OCI-LY1 (cell line): ENCODE data around the gene C6.

Experiments
- EZH2 ChIP-seq: fragments of 200-600 bp; sonication (generic), shearing (Covaris generic); IDR thresholded peaks from 2 replicates; pipeline ENCODE4 v1.8.0; 2017; ENCODE audit warnings: borderline replicate concordance, mixed run types, mild to moderate bottlenecking, antibody characterized with exemption, low read length, moderate library complexity, mixed read lengths
- TF ChIP-seq, protein P1 (sequence below): fragments of 200-600 bp; sonication (generic), shearing (Covaris generic); IDR thresholded peaks from 2 replicates; pipeline ENCODE4 v1.5.1; 2017; ENCODE audit warnings: mild to moderate bottlenecking, antibody characterized with exemption, low read length, moderate library complexity, mixed read lengths

DNA sequence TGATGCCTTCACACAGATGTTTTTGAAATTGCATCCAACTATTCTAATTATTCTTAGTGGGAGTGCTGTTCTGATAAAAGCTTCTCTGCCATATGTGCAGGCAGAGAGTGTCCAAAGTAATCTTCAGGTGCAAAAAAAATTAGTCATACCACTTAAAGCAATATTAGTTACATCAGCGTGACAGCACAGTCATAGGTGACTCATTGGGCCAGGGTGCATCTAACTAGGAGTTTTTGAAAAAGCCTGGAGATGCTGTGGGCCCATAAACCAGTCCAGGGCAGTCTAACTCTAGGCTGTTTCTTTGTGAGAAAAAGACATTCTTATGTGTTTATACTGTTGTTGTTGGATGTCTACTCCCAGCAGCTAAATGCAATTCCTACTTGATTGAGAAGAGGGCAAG lies 33.0 kb upstream of the C6 start:
- TF ChIP-seq, protein P1, sequence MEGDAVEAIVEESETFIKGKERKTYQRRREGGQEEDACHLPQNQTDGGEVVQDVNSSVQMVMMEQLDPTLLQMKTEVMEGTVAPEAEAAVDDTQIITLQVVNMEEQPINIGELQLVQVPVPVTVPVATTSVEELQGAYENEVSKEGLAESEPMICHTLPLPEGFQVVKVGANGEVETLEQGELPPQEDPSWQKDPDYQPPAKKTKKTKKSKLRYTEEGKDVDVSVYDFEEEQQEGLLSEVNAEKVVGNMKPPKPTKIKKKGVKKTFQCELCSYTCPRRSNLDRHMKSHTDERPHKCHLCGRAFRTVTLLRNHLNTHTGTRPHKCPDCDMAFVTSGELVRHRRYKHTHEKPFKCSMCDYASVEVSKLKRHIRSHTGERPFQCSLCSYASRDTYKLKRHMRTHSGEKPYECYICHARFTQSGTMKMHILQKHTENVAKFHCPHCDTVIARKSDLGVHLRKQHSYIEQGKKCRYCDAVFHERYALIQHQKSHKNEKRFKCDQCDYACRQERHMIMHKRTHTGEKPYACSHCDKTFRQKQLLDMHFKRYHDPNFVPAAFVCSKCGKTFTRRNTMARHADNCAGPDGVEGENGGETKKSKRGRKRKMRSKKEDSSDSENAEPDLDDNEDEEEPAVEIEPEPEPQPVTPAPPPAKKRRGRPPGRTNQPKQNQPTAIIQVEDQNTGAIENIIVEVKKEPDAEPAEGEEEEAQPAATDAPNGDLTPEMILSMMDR = no peak
- TF ChIP-seq EZH2 = no peak
